Gastrocnemius medialis (tissue), 4 donors: ENCODE data around the gene FBXW11. TPM values are rescaled to one million over a fixed set of nuclear protein-coding genes. Genes with fewer than 3 reads are reported as not detected.

Source experiments
- ATAC-seq, 2 donors: fragments of 150-250 bp; one replicate each; pipeline ENCODE4 v1.9.1; 2016
- DNase-seq, 2 donors: peaks; one replicate each; pipeline ENCODE4 v3.0.0-alpha.2; 2019
- H3K27ac ChIP-seq, 4 donors: fragments of 200-600 bp; sonication (generic); 1 replicate in 1 of 4; 2 replicates in 3 of 4; pipeline ENCODE4 v1.5.1; 2016 to 2018; ENCODE audit warnings: mild to moderate bottlenecking in 2 of 4, moderate library complexity in 1 of 4
- H3K27me3 ChIP-seq, 3 donors: fragments of 200-600 bp; sonication (generic) in 2 of 3; 1 replicate in 1 of 3; 2 replicates in 2 of 3; pipeline versions ENCODE4 v1.5.1 to v1.6.0; 2016 to 2019; ENCODE audit warnings: mild to moderate bottlenecking in 1 of 3, moderate library complexity in 1 of 3
- H3K36me3 ChIP-seq, 2 donors: fragments of 200-600 bp; sonication (generic) in 1 of 2; one replicate each; pipeline ENCODE4 v1.5.1; 2017 to 2018
- H3K4me1 ChIP-seq, 2 donors: fragments of 200-600 bp; sonication (generic) in 1 of 2; one replicate each; pipeline ENCODE4 v1.5.1; 2016 to 2017; ENCODE audit warnings: mild to moderate bottlenecking in 2 of 2
- H3K4me3 ChIP-seq, 4 donors: fragments of 200-600 bp; sonication (generic) in 3 of 4; 1 replicate in 1 of 4; 2 replicates in 3 of 4; pipeline ENCODE4 v1.5.1; 2016 to 2019; ENCODE audit warnings: mild to moderate bottlenecking in 2 of 4
- H3K9me3 ChIP-seq, 3 donors: fragments of 200-600 bp; sonication (generic) in 2 of 3; 1 replicate in 1 of 3; 2 replicates in 2 of 3; pipeline ENCODE4 v1.5.1; 2016 to 2019
- POLR2A ChIP-seq, 2 donors: fragments of 450-650 bp; IDR thresholded peaks; one replicate each; pipeline ENCODE4 v1.6.1; 2017; ENCODE audit warnings: antibody characterized with exemption in 2 of 2, mild to moderate bottlenecking in 2 of 2, moderate library complexity in 2 of 2
- in situ Hi-C, 4 donors: fragments of 200-750 bp; cut with MboI; loops; one replicate each; pipeline versions ENCODE4 v1.15.0 to v1.8.0; 2017; ENCODE audit warnings: low sequenced_read_pairs in 4 of 4
- intact Hi-C: fragments of 100-400 bp; cut with DNase I; formaldehyde crosslinking; loops from one replicate; pipeline ENCODE4 v1.15.1; 2023; ENCODE audit warnings: low total_unique reads
- total RNA-seq, 4 donors: library from RNA; depleted of rRNA; stranded (reverse); fragments of >200 nt; gene quantifications; one replicate each; pipeline versions ENCODE4 v1.1.0 to v1.2.3, GENCODE V29; 2016
- TF ChIP-seq, protein P1 (sequence below), 5 experiments: fragments of 450-650 bp in 3 of 5; fragments of 200-600 bp in 2 of 5; sonication (generic) in 2 of 5; IDR thresholded peaks in 4 of 5; conservative IDR thresholded peaks in 1 of 5; 1 replicate in 4 of 5; 2 replicates in 1 of 5; pipeline ENCODE4 v1.5.1; 2016 to 2019; ENCODE audit warnings: antibody characterized with exemption in 5 of 5, mild to moderate bottlenecking in 3 of 5, moderate library complexity in 3 of 5

FBXW11 gene
- total RNA-seq, 4 donors from 2014 or later, result 68.5 to 80.8 (median 72.2) TPM

DNA sequence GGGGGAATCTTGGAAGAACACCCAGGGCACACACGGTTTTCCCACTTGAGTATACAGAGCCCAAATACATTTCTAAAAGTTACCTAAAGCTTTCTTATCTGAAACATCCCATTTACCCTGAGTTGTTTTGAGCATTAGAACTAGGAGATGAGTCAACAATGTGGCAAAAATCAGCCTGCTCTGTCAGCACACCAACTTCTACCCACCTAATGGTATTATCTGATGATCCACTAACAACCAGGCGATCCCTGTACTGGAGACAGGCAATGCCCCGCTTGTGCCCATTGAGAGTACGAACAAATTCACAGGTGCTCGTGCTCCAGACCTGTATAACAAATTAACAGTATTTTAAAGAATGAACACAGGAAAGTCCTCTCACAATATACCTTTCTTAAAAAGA, 133.8 kb downstream of the FBXW11 start:
- H3K27ac ChIP-seq, result no peak overlapping the region
- H3K27me3 ChIP-seq, result no peaks in the 10 kb centered on the region
- no peaks in the 10 kb centered on the region for H3K9me3 ChIP-seq
- no peak overlapping the region for H3K4me3 ChIP-seq
- ATAC-seq (no peak), DNase-seq (no peak)
- intact Hi-C loops, result no loop called here
- H3K36me3 ChIP-seq, result peaks cover 0 to 54% of the 10 kb centered on the region in 2 donors
- H3K4me1 ChIP-seq, result no peaks in the 10 kb centered on the region
- TF ChIP-seq POLR2A (IDR thresholded peaks at IDR 0.05), result no peak
- TF ChIP-seq, protein P1, sequence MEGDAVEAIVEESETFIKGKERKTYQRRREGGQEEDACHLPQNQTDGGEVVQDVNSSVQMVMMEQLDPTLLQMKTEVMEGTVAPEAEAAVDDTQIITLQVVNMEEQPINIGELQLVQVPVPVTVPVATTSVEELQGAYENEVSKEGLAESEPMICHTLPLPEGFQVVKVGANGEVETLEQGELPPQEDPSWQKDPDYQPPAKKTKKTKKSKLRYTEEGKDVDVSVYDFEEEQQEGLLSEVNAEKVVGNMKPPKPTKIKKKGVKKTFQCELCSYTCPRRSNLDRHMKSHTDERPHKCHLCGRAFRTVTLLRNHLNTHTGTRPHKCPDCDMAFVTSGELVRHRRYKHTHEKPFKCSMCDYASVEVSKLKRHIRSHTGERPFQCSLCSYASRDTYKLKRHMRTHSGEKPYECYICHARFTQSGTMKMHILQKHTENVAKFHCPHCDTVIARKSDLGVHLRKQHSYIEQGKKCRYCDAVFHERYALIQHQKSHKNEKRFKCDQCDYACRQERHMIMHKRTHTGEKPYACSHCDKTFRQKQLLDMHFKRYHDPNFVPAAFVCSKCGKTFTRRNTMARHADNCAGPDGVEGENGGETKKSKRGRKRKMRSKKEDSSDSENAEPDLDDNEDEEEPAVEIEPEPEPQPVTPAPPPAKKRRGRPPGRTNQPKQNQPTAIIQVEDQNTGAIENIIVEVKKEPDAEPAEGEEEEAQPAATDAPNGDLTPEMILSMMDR (IDR thresholded peaks at IDR 0.05 in 4 of 5, conservative IDR thresholded peaks at IDR 0.05 in 1 of 5), result no peak
- in situ Hi-C loops, result no loop called here

DNA sequence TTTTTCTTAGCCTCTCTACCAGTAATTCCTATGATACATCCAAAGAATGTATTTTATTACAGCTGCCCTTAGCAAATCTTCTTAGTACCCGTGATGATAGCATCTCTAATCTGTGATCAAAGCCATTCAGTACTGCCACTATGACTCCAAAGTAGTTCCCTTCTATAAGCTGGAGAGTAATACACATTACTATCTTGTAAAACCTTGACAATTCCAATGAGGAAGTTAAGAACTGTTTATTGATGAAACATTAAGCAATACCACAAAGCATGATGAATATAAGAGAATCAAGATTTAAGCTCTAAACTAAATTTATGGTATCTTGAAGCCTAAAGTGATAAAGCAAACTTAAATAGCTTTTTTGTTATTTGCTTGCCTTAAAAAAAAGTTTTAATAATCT, 134.7 kb downstream of the FBXW11 start:
- Histone ChIP-seq H3K9me3 (no peaks in the 10 kb centered on the region), H3K4me1 (no peaks in the 10 kb centered on the region), H3K27me3 (no peaks in the 10 kb centered on the region), H3K27ac (no peak overlapping the region), H3K36me3 (peaks cover 0 to 44% of the 10 kb centered on the region in 2 donors), H3K4me3 (no peak overlapping the region)
- TF ChIP-seq POLR2A (IDR thresholded peaks at IDR 0.05), result no peak
- TF ChIP-seq, protein P1 (IDR thresholded peaks at IDR 0.05 in 4 of 5, conservative IDR thresholded peaks at IDR 0.05 in 1 of 5), result no peak
- in situ Hi-C loops, result no loop called here
- no peak for DNase-seq
- intact Hi-C loops, result no loop called here
- no peak for ATAC-seq

DNA sequence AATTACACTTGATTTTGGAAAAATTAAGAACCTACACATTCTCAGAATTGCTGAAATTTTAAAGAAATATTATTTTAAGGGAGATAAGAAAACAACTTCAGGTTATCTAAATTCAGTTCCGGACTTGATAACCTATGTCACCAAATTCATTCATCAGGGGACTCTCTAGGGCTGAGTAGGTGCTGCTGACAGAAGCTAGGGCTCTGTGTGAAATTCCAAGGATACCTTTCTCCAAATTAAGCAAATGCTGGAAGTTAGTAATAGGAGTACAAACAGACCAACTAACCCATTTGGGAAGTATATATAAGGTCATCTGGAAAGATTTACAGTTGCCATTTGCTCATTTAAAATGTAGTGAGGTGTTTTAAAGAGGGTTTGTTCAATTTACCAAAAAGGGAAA, 136.5 kb downstream of the FBXW11 start:
- no peak for ATAC-seq
- DNase-seq, result no peak
- TF ChIP-seq, protein P1 (IDR thresholded peaks at IDR 0.05 in 4 of 5, conservative IDR thresholded peaks at IDR 0.05 in 1 of 5), result no peak
- no peak for TF ChIP-seq POLR2A (IDR thresholded peaks at IDR 0.05)
- H3K27me3 ChIP-seq, result no peaks in the 10 kb centered on the region
- H3K27ac ChIP-seq, result no peak overlapping the region
- in situ Hi-C loops (no loop called here), intact Hi-C loops (no loop called here)
- no peaks in the 10 kb centered on the region for H3K9me3 ChIP-seq
- H3K4me3 ChIP-seq, result no peak overlapping the region
- H3K36me3 ChIP-seq, result peaks cover 0 to 27% of the 10 kb centered on the region in 2 donors
- no peaks in the 10 kb centered on the region for H3K4me1 ChIP-seq

DNA sequence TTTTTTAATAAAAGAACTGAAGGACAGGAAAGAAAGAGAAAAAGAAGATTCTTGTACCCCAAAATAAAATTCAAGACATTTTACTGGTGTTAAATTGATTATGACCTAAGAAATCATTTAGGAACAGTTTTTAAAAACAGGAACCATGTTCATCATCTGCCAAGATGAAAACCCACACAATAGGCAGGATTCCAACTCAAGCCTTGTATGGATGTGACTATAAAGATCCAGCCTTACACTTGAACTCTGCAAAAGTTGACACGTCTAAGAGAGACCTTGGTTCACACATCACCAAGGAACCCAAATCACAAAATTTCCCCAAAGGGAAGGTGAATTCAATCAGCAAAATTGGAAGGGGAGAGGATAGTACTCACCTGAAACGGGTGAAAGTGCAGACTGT, 138.2 kb downstream of the FBXW11 start:
- Histone ChIP-seq H3K4me3 (no peak overlapping the region), H3K36me3 (peaks cover 0 to 21% of the 10 kb centered on the region in 2 donors), H3K4me1 (no peaks in the 10 kb centered on the region), H3K27me3 (no peaks in the 10 kb centered on the region), H3K9me3 (no peaks in the 10 kb centered on the region), H3K27ac (no peak overlapping the region)
- DNase-seq (no peak), ATAC-seq (no peak)
- in situ Hi-C loops (no loop called here), intact Hi-C loops (no loop called here)
- TF ChIP-seq, protein P1 (IDR thresholded peaks at IDR 0.05 in 4 of 5, conservative IDR thresholded peaks at IDR 0.05 in 1 of 5), result no peak
- TF ChIP-seq POLR2A (IDR thresholded peaks at IDR 0.05), result no peak

DNA sequence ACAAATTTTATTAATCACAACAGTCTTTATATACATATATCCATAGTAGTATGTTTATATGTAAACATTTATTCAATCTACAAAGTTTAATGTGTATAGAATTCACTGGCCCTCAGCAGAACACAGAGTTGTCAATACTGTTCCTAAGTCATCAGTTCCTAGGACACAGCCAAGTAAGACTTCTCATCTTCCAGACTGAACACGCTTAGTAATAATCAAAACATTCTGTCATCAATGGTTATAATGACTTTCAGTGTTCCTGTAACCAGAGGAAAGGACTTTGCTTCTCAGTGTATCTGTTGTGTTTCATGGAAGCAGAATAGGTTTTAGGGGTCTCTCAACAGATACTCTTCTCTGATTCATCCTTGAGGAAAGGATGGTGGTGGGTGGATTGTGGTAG, 138.7 kb downstream of the FBXW11 start:
- H3K27ac ChIP-seq, result no peak overlapping the region
- in situ Hi-C loops, result no loop called here
- intact Hi-C loops, result no loop called here
- no peak for TF ChIP-seq POLR2A (IDR thresholded peaks at IDR 0.05)
- DNase-seq (no peak), ATAC-seq (no peak)
- H3K4me3 ChIP-seq, result no peak overlapping the region
- peaks cover 0 to 17% of the 10 kb centered on the region in 2 donors for H3K36me3 ChIP-seq
- H3K9me3 ChIP-seq, result no peaks in the 10 kb centered on the region
- no peaks in the 10 kb centered on the region for H3K27me3 ChIP-seq
- no peaks in the 10 kb centered on the region for H3K4me1 ChIP-seq
